Islet of Langerhans (tissue), 1 donor: ENCODE results near the gene TBC1D22B.

Source experiments
- FAIRE-seq: peaks from one replicate; lab custom pipeline; 2011; peaks lifted over from hg19 to GRCh38; lab: Jason Lieb, UNC

TBC1D22B gene

DNA sequence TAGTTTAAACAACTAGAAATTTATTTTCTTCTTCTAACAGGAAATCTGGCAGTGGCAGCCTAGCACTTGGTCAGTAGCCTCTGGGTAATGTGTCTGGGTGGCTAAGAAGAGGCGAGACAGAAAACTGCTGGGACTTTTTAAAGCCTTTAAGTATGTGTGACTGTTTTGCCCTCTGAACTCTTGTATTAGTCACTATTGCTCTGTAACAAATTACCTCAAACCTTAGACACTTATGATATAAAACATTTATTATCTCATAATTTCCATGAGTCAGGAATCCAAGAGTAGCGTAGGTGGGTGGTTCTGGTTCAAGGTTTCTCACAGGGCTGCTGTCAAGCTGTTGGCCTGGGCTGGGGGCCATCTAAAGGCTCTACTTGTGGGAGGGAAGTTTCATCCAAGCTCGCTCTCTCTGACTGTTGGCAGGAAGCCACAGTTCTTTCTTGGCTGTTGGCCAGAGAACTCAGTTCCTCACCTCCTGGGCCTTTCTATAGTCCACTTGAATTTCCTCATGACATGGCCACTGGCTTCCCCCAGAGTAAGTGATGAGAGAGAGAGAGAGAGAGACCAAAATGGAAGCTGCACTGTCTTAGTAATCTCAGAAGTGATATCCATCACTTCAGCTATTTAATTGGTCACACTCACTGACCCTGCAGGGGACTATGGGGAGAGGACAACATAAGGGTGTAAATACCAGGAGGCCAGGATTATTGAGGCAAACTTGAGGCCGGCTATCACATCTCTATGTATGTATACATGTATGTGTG, 17.4 kb upstream of the TBC1D22B start:
- FAIRE-seq: no peak

DNA sequence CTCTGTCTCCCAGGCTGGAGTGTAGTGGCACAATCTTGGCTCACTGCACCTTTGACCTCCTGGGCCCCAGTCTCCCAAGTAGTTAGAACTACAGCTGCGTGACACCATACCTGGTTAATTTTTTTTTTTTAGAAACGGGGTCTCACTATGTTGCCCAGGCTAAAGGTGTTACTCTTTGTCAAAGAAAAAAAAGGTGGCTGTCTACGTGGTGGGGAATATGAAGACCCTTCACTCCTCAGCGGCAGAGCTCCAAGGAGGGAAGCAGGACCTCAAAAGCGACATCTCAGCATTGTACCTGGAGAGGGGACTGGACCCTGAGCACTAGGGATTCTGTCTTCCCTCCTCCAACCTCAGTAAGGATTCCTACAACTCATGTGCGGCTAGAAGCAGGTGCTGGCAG, 16.4 kb upstream of the TBC1D22B start:
- no peak for FAIRE-seq

DNA sequence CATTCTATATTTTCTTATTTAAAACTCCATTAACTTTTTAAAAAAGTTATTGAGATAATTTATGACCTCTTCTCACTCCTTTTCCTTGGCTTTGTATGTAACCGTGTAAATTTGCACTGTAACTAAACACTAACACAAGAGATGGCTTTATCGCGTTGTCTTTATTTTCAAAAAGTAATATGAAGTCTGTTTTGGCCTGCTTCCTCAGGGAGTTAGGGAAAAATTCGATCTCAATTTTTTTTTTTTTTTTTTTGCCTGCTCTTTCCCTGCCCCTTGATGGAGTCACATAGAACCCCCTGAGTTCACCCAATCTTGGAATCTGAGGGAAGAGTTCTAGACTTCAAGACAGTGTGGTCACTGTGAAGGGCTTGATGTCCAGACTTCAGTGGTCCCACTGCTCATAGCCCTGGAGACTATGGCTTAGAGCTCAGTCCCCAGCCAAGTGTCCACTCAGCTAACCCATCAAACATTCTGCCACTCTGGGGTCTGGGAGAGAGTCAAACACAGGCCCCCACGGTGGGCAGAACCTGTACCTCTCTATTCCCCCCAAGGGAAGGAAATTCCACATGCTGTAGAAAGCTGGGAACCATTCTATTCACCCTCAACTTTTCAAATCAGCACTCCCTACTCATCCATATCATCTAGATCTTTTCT, 15.7 kb upstream of the TBC1D22B start:
- FAIRE-seq: no peak

DNA sequence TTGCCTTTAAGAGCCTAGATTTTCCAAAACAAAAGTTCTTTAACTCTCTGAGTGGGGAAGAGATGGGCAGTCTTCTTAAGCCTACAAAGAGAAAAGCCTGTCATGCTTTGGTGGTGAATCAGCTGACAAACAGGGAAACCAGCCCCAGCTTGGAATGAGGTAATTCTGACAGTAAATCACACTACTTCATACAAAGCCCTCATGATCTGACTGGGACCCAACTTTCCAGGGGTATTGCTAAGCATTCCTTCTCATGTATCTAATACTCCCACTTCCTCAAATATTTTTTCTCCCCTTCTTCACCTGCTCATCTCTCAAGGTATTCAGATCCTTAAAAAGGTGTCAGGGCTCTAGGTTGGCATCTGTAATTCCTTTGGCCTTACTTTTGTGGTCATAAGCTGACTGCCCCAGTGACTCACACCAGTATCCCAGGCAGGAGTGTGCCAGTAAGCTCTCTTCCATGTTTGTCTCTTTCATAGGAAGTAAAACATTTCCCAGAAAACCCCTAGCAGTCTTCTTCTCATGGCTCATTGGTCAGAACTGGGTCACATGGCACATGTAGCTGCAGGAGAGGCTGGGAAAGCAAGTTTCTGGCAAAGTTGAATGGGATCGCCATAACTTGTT, 15.0 kb upstream of the TBC1D22B start:
- no peak for FAIRE-seq

DNA sequence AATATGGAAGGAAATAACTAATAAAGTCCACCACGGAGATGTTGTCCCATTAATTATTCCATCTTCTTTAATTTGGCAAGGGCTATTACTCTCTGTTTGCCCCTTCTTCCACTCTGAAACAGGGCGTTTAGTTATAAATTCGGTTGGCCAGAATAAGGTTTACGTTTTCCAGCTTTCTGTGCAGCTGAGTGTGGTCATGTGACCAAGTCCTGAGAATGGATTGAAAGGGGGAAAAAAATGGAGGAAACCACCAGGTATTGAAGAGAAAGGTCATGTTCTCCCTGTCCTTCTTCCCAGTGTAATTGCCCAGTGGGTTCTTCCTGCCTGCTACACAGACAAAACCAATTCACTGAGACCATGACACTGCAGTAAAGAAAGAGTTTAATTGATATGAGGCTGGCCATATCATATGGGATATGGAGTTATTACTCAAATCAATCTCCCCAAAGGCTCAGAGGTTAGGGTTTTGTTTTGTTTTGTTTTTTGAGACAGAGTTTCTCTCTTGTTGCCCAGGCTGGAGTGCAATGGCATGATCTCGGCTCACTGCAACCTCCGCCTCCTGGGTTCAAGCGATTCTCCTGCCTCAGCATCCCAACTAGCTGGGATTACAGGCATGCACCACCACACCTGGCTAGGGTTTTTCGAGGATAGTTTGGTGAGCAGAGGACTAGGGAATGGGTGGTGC, 14.3 kb upstream of the TBC1D22B start:
- FAIRE-seq: no peak

DNA sequence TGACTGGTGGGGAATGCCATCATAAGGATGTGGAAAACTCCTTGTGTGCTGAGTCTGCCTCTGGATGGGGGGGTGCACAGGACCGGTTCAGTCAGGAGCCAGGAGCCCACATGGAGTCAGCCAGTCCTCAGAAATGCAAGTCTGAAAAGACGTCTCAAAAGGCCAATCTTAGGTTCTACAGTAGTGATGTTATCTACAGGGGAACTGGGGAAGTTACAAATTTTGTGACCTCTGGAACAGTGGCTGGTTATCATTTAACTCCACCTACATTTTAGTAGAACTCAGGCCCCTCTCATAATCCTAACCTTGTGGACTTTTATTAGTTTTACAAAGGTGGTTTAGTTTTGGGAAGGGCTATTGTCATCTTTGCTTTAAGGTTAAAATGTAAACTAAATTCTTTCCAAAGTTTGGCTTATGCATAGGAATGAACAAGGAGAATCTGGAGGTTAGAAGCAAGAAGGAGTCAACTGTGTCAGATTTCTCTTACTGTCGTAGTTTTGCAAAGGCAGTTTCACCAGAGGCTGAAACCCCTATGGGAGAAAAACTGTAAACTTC, 13.7 kb upstream of the TBC1D22B start:
- no peak for FAIRE-seq

DNA sequence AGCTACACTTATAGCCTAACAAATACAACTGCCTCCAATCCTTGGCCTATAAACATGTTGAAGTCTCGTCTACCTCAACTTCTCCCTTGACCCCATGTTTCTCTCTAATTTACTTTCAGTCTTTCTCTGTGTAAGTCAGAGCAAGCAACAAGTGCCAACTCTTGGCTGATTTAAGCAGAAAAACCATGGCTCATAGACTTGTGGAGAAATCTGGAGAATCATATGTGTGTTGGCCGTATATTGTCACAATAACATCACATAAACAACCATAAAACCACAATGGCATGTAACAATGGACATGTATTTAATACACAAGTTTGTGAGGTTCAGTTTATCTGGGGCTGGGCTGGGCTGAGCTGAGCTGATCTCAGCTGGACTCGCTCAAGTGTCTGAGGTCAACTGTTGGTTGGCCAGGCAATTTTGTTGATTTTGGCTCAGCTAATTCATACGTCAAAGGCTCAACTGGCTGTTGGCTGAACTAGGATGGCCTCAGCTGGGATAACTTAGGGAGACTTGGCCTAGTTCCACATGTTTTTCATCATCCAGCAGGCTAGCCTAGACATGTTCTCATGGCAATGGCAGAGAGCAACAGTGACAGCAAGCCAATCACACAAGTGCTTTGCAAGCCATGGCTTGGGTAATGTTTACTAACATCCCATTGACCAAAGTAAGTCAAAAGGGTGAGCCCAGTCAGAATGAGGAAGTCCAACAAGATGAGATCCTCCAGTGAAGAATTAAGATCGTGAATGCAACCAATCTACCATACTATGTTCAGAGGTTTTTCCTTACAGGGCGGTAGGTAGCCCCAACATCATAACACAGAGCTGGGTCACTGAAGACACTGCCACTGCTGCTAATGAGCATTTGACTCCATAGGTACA, 12.9 kb upstream of the TBC1D22B start:
- FAIRE-seq: peak; percentile 90

DNA sequence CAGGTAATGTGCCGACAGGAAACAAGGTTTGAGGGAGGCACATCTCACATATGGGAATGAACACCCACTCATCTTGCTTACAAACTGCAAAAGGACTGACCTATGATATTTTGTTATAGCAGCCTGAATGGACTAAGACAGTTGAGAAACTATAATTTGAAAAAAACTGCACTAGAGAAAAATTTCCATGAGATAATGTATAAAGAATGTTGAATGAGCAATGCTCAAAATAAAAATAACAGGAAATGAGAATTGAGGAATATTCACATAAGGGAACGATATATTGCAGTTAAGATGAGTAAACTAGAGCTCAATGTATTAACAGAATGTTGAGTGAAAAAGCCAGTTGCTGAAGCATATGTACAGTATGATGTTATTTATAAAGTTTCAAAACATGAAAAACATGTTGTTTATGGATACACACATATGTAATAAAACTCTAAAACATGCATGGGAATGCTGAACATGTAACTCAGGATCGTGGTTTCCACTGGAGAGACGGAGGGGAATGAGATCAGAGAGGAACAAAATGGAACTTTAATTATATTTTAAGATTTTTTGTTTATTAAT, 6.3 kb upstream of the TBC1D22B start:
- peak; percentile 76 for FAIRE-seq

DNA sequence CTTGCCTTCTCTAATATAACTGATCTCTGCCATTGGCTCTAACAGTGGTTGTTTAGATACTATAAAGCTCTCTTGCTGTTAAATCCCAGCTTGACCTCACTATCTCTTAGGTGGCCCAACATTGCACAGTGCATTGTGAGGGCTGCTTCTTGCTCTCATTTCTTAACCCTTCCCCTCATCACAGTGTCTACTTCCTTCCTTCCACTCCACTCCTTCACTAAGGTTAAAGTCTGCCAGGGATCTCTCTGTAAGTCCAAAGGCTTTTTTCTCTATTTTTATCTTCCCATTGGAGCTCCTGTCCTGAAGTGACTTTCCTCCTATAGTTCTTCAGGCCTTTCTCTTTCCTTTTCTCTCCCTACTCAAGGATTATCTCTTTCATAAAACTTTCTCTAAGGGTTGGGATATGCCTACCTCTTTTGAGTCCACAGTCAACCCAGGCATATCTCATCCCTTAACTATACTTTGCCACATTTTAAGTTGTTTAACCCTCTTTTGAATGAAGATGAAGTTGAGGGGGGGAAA, 4.0 kb upstream of the TBC1D22B start:
- no peak for FAIRE-seq

DNA sequence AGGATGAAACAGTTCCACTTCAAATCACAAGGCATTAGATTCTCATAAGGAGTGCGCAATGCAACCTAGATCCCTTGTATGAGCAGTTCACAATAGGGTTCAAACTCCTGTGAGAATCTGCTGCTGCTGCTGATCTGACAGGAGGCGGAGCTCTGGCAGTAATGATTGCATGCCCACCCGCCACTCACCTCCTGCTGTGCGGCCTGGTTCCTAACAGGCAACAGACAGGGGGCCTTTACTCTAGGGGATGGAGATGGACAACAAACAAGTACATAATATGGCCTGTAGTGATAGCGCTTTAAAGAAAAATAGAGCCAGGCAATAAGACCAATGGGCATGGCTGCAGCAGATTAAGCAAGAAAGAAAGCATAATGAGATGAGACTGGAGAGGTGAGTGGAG, 2.7 kb upstream of the TBC1D22B start:
- FAIRE-seq: no peak

DNA sequence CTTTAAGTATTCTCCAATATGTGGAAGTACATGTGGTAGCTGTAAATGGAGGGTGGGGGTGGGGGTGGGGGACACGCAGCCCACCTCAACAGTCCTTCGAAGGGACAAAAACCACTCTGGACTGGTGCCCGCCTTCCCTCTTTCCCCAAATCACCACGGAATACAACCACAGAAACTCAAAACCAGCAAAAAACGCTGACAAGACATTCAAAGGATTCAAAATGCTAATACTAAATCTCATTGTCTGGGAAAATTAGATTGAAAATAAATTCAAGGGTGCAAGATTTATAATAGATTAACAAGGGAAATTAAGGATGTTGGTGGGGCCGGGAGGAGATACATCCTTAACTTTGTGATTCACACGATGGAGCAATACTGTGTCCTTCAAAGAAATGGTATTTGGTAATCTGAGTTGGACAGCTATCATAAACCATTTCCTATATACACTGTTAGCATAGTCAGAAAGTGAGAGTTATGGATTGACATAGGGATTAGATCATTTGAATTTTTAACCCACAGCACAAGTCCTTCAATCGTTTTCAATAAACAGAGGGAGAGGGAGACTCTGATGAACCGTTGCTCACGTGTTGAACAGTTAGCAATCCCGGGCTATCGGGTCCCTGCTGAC, 766 bp upstream of the TBC1D22B start:
- FAIRE-seq: no peak

DNA sequence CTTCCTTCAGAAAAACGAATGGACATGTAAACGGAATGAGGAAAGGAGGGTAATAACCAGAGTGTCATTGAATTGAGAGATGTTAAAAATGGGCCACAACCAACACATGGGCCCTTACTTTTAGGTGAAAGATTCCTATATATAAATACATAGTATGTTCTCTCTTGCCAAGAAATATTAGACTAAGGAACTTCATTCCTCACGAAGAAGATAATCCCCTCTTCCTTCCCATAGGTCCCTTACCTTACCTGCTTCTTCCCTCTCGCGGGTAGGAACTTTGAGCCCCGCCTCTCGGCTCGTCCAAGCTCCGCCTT, 295 bp upstream of the TBC1D22B start:
- FAIRE-seq: peak; percentile 84

DNA sequence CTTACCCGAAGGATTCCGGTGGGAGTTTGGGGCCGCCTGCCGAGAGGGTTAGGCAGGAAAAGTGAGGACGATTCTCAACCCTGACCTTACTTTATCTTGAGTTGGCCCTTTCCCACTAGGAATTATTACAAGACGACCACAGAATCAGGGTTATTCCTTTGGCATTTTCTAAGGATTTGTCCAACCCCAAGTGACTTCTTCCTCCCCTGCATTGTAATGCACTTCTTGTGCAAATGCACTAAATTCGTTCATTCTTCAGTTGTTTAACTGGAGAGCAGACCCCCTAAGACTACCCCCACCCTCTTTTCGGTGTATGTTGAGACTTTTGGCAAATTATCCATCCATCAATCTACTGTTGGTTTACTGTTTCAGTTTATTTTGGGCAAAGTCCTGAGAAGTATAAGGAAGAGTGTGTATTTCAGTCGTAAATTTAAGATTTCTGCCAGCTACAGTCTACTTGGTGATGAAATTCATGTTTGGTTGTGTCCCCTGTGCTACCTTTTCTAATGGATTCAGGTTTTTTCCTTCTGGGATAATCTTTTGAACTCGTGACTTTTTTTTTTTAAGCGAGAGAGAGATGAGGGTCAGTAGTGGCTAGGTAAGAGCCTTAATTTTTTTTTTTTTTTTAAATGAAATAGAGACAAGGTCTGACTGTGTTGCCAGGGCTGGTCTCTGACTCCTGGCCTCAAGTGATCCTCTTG, 983 bp downstream of the TBC1D22B start:
- no peak for FAIRE-seq

DNA sequence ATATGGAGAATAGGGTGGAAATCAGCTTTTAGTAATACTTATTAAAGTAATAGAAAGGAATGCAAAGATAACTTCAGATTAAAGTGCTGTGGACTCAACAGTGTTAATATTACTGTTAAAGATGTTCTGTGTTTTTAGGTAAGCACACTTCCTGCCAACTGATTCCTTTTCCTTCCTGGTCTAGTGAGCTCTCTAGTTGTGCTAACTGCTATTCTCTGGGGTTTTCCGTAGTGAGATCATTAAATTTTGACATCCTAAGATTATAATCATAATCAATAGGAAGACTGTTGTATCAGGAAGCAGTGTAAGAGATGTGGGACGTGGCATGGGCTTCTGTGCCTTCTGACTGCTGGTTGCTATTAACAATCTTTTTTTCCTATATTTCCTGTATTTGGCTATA, 1.6 kb downstream of the TBC1D22B start:
- FAIRE-seq: no peak

DNA sequence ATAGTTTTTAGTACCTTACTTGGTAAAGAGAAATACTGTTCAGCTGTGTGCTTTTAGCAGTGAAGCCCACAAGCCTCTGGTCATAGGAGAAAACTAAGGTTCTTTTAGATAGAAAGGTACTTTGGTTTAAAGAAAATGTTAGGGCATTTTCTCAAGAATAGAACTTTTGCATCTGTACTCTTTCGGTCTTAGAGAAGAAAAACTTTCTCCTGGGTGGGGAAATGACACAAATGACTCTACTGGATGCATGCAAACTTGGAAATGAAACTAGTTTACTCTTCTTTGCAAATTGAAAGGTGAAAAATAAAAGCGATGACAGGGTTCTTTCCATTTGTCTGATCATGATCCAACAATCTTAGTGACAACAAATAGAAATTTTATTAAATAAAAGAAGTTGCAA, 2.5 kb downstream of the TBC1D22B start:
- FAIRE-seq: no peak

DNA sequence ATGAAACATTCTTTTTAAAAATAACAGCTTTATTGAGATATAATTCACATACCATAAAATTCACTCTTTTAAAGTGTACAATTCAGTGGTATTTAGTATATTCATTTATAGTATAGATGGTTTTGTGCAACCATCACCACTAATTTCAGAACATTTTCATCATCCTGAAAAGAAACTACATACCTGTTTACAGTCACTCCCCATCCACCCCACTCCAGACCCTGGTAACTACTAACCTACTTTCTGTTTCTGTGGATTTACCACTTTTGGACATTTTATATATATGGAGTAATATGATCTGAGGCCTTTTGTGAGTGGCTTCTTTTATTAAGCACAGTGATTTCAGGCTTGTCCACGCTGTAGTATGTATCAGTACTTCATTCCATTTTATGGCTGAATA, 2.9 kb downstream of the TBC1D22B start:
- no peak for FAIRE-seq

DNA sequence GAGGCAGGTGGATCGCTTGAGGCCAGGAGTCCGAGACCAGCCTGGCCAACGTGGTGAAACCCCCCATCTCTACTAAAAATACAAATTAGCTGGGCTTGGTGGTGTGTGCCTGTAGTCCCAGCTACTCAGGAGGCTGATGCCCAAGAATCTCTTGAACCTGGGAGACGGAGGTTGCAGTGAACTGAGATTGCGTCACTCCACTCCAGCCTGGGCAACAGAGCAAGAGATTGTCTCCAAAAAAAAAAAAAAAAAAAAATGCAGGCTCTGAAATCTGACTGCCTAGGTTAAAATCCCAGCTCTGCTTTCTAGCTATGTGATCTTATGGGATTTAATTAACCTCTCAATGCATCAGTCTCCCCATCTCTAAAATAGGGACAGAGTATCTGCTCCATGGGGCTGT, 3.6 kb downstream of the TBC1D22B start:
- no peak for FAIRE-seq

DNA sequence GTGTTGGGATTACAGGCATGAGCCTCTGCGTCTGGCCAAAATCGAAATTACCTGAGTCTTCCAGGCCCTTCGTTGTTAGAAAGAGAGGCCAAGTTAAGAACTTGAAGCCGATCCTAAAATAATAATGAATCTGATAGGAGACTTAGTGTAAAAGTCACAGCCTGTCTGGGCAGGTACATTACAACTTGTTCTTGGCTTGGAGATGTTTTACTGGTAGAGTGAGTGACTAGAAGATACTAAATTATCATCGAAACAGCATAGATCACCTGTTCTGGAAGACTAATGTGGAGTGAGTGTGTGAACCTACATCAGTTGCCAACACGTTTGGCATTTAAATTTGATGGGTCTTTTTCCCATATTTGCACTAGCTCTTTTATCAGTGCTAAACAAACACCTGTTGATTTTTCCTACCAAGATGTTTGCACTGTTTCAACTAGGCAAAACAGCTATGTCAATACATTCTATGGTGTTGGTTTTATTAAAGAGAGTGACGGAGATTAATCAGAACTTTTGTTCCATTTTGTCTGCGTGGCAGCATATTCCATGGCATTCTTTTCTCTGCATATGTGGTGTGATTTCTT, 5.0 kb downstream of the TBC1D22B start:
- no peak for FAIRE-seq

DNA sequence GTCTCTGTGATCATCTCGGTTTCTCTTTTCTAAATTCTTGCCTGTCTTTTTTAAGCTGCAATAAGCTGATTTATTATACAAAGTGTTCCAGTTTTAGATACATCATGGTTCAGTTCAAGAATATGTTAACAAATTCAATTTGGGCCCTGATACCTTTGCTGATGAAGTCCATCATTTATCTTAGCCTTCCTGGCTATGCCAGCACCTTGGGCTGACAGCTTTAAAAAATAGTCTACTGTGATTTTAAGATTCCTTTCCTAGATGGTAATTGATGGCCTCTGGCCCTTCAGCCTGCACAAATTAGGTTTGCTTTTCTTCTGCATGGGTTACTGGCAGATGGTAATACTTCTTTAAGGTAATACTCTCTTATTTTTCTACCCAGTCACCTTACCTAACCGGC, 7.4 kb downstream of the TBC1D22B start:
- FAIRE-seq: peak; percentile 94

DNA sequence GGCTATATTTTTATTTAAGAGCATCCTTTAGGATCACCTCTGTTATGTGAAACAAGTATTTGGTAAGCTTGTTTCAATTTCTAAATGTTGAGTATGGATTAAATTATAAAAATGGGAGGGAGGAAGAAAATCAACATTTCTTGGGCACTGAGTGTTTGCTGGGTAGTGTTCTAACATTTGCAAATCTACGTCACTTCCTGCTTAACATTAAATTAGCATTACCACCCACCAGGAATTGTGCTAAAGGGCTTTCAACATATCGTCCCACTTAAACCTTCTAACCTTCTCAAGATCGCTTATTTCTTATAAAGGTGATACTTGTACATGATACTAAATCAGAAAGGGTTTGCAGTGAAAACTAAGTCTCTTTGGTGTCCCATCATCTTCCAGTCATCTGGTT, 8.3 kb downstream of the TBC1D22B start:
- FAIRE-seq: no peak
